HepG2 (cell line): ENCODE results near the gene TCTA. TPM values are rescaled to one million over a fixed set of nuclear protein-coding genes. Genes with fewer than 3 reads are reported as not detected.

Experiments
- CHCHD3 ChIP-seq: sonication (generic); formaldehyde crosslinking; IDR thresholded peaks from 2 replicates; pipeline ENCODE4 v1.8.0; 2022; ENCODE audit warnings: mild to moderate bottlenecking, missing genetic modification reagents, moderate library complexity
- CREB1 ChIP-seq, 2 experiments: fragments of 450-650 bp in 1 of 2; IDR thresholded peaks; 2 replicates each; pipeline ENCODE4 v1.6.1; 2016 to 2017; ENCODE audit warnings: control low read depth in 1 of 2, mild to moderate bottlenecking in 1 of 2, missing compliant biosample characterization in 1 of 2, missing genetic modification characterization in 1 of 2
- HNRNPL ChIP-seq: fragments of 200-400 bp; formaldehyde crosslinking; IDR thresholded peaks from 2 replicates; pipeline ENCODE4 v1.6.1; 2017; ENCODE audit warnings: mild to moderate bottlenecking, low read depth, low read length
- HOXD1 ChIP-seq: sonication (generic); formaldehyde crosslinking; IDR thresholded peaks from 2 replicates; pipeline ENCODE4 v1.5.0; 2020; ENCODE audit warnings: missing genetic modification reagents
- KDM5B ChIP-seq: sonication (generic); formaldehyde crosslinking; IDR thresholded peaks from 2 replicates; pipeline ENCODE4 v1.4.0; 2020; ENCODE audit warnings: missing genetic modification reagents, mild to moderate bottlenecking, borderline replicate concordance
- MED8 ChIP-seq: sonication (generic); formaldehyde crosslinking; IDR thresholded peaks from 2 replicates; pipeline ENCODE4 v1.8.1; 2023; ENCODE audit warnings: mild to moderate bottlenecking, missing genetic modification reagents; ENCODE audit not compliant: insufficient replicate concordance
- NCOA2 ChIP-seq: sonication (generic); formaldehyde crosslinking; IDR thresholded peaks from 2 replicates; pipeline ENCODE4 v1.8.0; 2022; ENCODE audit warnings: inconsistent platforms
- NCOR1 ChIP-seq: fragments of 200-600 bp; sonication (generic); IDR thresholded peaks from 2 replicates; pipeline ENCODE4 v1.7.0; 2017; ENCODE audit warnings: antibody characterized with exemption, low read length, borderline replicate concordance
- PCBP1 ChIP-seq: fragments of 200-400 bp; formaldehyde crosslinking; IDR thresholded peaks from 2 replicates; pipeline ENCODE4 v1.6.1; 2017; ENCODE audit warnings: mild to moderate bottlenecking, low read depth, low read length, borderline replicate concordance
- RCOR2 ChIP-seq: IDR thresholded peaks from 2 replicates; pipeline ENCODE4 v1.6.1; 2016; ENCODE audit warnings: missing biosample characterization, missing genetic modification reagents
- RXRB ChIP-seq: IDR thresholded peaks from 2 replicates; pipeline ENCODE4 v1.6.1; 2016; ENCODE audit warnings: borderline replicate concordance, missing genetic modification reagents, missing compliant biosample characterization
- SMC3 ChIP-seq: IDR thresholded peaks from 2 replicates; pipeline ENCODE4 v1.6.1; 2011; ENCODE audit warnings: low read length, improper control_type of control experiment
- STAG1 ChIP-seq: sonication (generic); formaldehyde crosslinking; IDR thresholded peaks from 2 replicates; pipeline ENCODE4 v1.4.0; 2020; ENCODE audit warnings: missing genetic modification reagents
- TEAD3 ChIP-seq: optimal IDR thresholded peaks from 2 replicates; pipeline ENCODE3; 2016; ENCODE audit warnings: borderline replicate concordance
- YY1 ChIP-seq: IDR thresholded peaks from 2 replicates; pipeline ENCODE4 v1.6.1; 2011; ENCODE audit warnings: low read length, low read depth, moderate library complexity, mild to moderate bottlenecking; ENCODE audit not compliant: insufficient read depth, insufficient replicate concordance
- ZBTB42 ChIP-seq: sonication (generic); formaldehyde crosslinking; IDR thresholded peaks from 2 replicates; pipeline ENCODE4 v1.5.0; 2020; ENCODE audit warnings: mild to moderate bottlenecking, missing genetic modification reagents
- ZNF101 ChIP-seq: sonication (generic); formaldehyde crosslinking; IDR thresholded peaks from 2 replicates; pipeline ENCODE4 v1.4.0; 2020; ENCODE audit warnings: mild to moderate bottlenecking, low read depth, missing genetic modification reagents, borderline replicate concordance
- ZNF550 ChIP-seq: sonication (generic); formaldehyde crosslinking; IDR thresholded peaks from 2 replicates; pipeline ENCODE4 v1.4.0; 2020; ENCODE audit warnings: mild to moderate bottlenecking, missing genetic modification reagents, borderline replicate concordance
- ZNF615 ChIP-seq: sonication (generic); formaldehyde crosslinking; IDR thresholded peaks from 2 replicates; pipeline ENCODE4 v1.5.0; 2020; ENCODE audit warnings: mild to moderate bottlenecking, missing genetic modification reagents, borderline replicate concordance
- polyA plus RNA-seq, 8 experiments: library from polyadenylated mRNA; depleted of rRNA in 3 of 8; stranded (reverse) in 7 of 8; unstranded in 1 of 8; fragments of >200 nt; fragmentation: Illumina TruSeq in 4 of 8; extraction: Trizol in 4 of 8; gene quantifications; 2 replicates each; pipeline versions ENCODE4 v1.2.1 to v1.2.3, GENCODE V29; 2011 to 2016; ENCODE audit warnings: low read depth in 4 of 8, missing spikeins in 1 of 8, mixed read lengths in 1 of 8; ENCODE audit not compliant: insufficient read depth in 1 of 8
- total RNA-seq, 5 experiments: library from RNA; depleted of rRNA; stranded (reverse); fragments of >200 nt; fragmentation: Illumina TruSeq; extraction: Trizol; gene quantifications; 2 replicates each; pipeline ENCODE4 v1.2.3, GENCODE V29; 2016; ENCODE audit warnings: low read depth in 1 of 5
- TF ChIP-seq, protein P1 (sequence below): sonication (generic); formaldehyde crosslinking; IDR thresholded peaks from 2 replicates; pipeline ENCODE4 v1.4.0; 2020; ENCODE audit warnings: missing genetic modification reagents
- TF ChIP-seq, protein P2 (sequence below): sonication (generic); formaldehyde crosslinking; conservative IDR thresholded peaks from 2 replicates; pipeline ENCODE4 v1.8.0; 2022; ENCODE audit warnings: mild to moderate bottlenecking, moderate library complexity, missing genetic modification reagents
- TF ChIP-seq, protein P3 (sequence below): sonication (generic); formaldehyde crosslinking; IDR thresholded peaks from 2 replicates; pipeline ENCODE4 v1.8.1; 2022; ENCODE audit warnings: mild to moderate bottlenecking, missing genetic modification reagents
- TF ChIP-seq, protein P4 (sequence below): sonication (generic); formaldehyde crosslinking; IDR thresholded peaks from 2 replicates; pipeline ENCODE4 v1.4.0; 2020; ENCODE audit warnings: mild to moderate bottlenecking, missing genetic modification reagents, borderline replicate concordance

Gene TCTA
- total and polyA plus RNA-seq, 2 of the 13 experiments (the other 11 are each of a cell fraction or from before 2014, with no cell fraction given), result 8.3 to 13.2 TPM

DNA sequence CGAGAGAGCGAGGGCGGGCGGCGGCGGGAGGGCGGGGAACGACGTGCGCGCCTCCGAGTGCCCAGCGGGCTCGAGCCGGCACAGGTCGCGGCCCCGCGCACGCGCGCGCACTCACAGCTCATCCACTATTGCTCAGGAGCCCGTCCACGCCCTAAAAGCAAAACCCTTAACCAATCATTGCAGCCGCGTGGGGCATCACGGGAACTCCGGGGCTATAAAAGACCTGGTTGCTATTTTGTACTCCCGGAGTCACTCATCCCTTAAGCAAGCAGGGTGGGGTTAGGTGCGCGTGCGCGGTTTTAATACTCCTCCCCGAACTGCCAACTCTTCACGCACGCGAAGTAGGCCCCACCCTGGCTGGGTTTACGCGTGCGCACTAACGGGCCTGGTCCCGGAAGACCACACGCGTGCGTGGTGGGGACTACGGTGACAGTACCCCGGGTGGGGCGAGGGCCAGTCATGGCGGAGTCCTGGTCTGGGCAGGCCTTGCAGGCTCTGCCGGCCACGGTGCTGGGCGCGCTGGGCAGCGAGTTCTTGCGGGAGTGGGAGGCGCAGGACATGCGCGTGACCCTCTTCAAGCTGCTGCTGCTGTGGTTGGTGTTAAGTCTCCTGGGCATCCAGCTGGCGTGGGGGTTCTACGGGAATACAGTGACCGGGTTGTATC is at the start of gene TCTA, which contains the start of gene RHOA (continued):
- TF ChIP-seq CHCHD3 (CRISPR knock-in tag) (no peak), CREB1 (IDR thresholded peaks at IDR 0.05) (peak; percentile 60; the same call in 1 of the 2 replicates), CREB1 (CRISPR knock-in tag; IDR thresholded peaks at IDR 0.05) (no peak), STAG1 (no peak), ZNF101 (no peak), HNRNPL (0 out of 2 replicates have a peak, but pooled peaks have one; percentile 47), NCOA2 (peak; percentile 10; the same call in 1 of the 2 replicates), NCOR1 (peak; percentile 29; the same call in 1 of the 2 replicates), TEAD3 (CRISPR knock-in tag) (peak; percentile 60), HOXD1 (CRISPR knock-in tag) (0 out of 2 replicates have a peak, but pooled peaks have one; percentile 31), ZNF615 (CRISPR knock-in tag) (no peak), KDM5B (peak; percentile 77), RCOR2 (0 out of 2 replicates have a peak, but pooled peaks have one; percentile 46), SMC3 (no peak), YY1 (peak; percentile 87), ZNF550 (CRISPR knock-in tag) (peak; percentile 51; the same call in 1 of the 2 replicates), MED8 (CRISPR knock-in tag) (peak; percentile 60), ZBTB42 (CRISPR knock-in tag) (peak; percentile 69; the same call in 1 of the 2 replicates), RXRB (peak; percentile 63; the same call in 1 of the 2 replicates), PCBP1 (no peak)
- TF ChIP-seq, protein P1, sequence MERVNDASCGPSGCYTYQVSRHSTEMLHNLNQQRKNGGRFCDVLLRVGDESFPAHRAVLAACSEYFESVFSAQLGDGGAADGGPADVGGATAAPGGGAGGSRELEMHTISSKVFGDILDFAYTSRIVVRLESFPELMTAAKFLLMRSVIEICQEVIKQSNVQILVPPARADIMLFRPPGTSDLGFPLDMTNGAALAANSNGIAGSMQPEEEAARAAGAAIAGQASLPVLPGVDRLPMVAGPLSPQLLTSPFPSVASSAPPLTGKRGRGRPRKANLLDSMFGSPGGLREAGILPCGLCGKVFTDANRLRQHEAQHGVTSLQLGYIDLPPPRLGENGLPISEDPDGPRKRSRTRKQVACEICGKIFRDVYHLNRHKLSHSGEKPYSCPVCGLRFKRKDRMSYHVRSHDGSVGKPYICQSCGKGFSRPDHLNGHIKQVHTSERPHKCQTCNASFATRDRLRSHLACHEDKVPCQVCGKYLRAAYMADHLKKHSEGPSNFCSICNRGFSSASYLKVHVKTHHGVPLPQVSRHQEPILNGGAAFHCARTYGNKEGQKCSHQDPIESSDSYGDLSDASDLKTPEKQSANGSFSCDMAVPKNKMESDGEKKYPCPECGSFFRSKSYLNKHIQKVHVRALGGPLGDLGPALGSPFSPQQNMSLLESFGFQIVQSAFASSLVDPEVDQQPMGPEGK (CRISPR knock-in tag), result peak; percentile 81
- TF ChIP-seq, protein P2, sequence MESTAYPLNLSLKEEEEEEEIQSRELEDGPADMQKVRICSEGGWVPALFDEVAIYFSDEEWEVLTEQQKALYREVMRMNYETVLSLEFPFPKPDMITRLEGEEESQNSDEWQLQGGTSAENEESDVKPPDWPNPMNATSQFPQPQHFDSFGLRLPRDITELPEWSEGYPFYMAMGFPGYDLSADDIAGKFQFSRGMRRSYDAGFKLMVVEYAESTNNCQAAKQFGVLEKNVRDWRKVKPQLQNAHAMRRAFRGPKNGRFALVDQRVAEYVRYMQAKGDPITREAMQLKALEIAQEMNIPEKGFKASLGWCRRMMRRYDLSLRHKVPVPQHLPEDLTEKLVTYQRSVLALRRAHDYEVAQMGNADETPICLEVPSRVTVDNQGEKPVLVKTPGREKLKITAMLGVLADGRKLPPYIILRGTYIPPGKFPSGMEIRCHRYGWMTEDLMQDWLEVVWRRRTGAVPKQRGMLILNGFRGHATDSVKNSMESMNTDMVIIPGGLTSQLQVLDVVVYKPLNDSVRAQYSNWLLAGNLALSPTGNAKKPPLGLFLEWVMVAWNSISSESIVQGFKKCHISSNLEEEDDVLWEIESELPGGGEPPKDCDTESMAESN (CRISPR knock-in tag), result no peak; the same call in 1 of the 2 replicates
- TF ChIP-seq, protein P3, sequence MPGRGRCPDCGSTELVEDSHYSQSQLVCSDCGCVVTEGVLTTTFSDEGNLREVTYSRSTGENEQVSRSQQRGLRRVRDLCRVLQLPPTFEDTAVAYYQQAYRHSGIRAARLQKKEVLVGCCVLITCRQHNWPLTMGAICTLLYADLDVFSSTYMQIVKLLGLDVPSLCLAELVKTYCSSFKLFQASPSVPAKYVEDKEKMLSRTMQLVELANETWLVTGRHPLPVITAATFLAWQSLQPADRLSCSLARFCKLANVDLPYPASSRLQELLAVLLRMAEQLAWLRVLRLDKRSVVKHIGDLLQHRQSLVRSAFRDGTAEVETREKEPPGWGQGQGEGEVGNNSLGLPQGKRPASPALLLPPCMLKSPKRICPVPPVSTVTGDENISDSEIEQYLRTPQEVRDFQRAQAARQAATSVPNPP (CRISPR knock-in tag), result no peak
- TF ChIP-seq, protein P4, sequence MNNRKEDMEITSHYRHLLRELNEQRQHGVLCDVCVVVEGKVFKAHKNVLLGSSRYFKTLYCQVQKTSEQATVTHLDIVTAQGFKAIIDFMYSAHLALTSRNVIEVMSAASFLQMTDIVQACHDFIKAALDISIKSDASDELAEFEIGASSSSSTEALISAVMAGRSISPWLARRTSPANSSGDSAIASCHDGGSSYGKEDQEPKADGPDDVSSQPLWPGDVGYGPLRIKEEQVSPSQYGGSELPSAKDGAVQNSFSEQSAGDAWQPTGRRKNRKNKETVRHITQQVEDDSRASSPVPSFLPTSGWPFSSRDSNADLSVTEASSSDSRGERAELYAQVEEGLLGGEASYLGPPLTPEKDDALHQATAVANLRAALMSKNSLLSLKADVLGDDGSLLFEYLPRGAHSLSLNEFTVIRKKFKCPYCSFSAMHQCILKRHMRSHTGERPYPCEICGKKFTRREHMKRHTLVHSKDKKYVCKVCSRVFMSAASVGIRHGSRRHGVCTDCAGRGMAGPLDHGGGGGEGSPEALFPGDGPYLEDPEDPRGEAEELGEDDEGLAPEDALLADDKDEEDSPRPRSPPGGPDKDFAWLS (CRISPR knock-in tag), result no peak
